Progenitor cell of endocrine pancreas (in vitro differentiated cells): ENCODE measurements around the gene MAPK12. TPM values are rescaled to one million over a fixed set of nuclear protein-coding genes. Genes with fewer than 3 reads are reported as not detected.

Experiments used
- DNase-seq: peaks from one replicate; pipeline ENCODE4 v3.0.0; 2021; ENCODE audit warnings: low spot score; ENCODE audit not compliant: unreplicated experiment
- H3K27ac Mint-ChIP-seq: 2 replicates; pipeline ENCODE4 v1.8.0; 2021; ENCODE audit warnings: mild to moderate bottlenecking, moderate library complexity, mixed read lengths
- H3K27me3 Mint-ChIP-seq: 2 replicates; pipeline ENCODE4 v1.8.0; 2021; ENCODE audit warnings: mixed read lengths
- H3K36me3 Mint-ChIP-seq: 2 replicates; pipeline ENCODE4 v1.8.0; 2022; ENCODE audit warnings: mixed read lengths; ENCODE audit not compliant: insufficient read depth
- H3K4me1 Mint-ChIP-seq: 2 replicates; pipeline ENCODE4 v1.8.0; 2021; ENCODE audit warnings: low read depth, mixed read lengths
- H3K4me3 Mint-ChIP-seq: 2 replicates; pipeline ENCODE4 v1.8.0; 2021; ENCODE audit warnings: low read depth, mild to moderate bottlenecking, moderate library complexity, mixed read lengths
- H3K9me3 Mint-ChIP-seq: 2 replicates; pipeline ENCODE4 v1.8.0; 2021; ENCODE audit warnings: low read depth, mixed read lengths
- total RNA-seq: library from RNA; stranded (reverse); gene quantifications from 2 replicates; pipeline ENCODE4 v1.2.1, GENCODE V29; 2021
- TF ChIP-seq, protein P1 (sequence below): fragments of 200-600 bp; sonication (generic); IDR thresholded peaks from one replicate; pipeline ENCODE4 v1.5.0; 2021; ENCODE audit warnings: antibody characterized with exemption, mild to moderate bottlenecking; ENCODE audit not compliant: unreplicated experiment

MAPK12 gene
- total RNA-seq, 1 donor from 2014 or later, result 53.7 TPM

DNA sequence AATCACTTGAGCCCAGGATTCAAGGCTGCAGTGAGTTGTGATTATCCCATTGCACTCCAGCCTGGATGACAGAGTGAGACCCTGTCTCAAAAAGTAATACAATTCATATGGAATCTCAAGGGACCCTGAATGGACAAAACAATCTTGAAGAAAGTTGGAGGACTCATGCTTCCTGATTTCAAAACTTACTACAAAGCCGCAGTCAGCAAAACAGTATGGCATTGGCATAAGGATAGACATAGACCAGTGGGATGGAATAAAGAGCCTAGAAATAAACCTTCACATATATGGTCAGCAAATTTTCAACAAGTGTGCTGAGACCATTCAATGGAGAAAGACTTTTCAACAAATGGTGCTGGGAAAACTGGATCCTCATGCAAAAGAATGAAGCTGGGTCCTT is 58.2 kb downstream of the MAPK12 start:
- no peak for DNase-seq
- TF ChIP-seq, protein P1, sequence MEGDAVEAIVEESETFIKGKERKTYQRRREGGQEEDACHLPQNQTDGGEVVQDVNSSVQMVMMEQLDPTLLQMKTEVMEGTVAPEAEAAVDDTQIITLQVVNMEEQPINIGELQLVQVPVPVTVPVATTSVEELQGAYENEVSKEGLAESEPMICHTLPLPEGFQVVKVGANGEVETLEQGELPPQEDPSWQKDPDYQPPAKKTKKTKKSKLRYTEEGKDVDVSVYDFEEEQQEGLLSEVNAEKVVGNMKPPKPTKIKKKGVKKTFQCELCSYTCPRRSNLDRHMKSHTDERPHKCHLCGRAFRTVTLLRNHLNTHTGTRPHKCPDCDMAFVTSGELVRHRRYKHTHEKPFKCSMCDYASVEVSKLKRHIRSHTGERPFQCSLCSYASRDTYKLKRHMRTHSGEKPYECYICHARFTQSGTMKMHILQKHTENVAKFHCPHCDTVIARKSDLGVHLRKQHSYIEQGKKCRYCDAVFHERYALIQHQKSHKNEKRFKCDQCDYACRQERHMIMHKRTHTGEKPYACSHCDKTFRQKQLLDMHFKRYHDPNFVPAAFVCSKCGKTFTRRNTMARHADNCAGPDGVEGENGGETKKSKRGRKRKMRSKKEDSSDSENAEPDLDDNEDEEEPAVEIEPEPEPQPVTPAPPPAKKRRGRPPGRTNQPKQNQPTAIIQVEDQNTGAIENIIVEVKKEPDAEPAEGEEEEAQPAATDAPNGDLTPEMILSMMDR, result no peak
- H3K27ac Mint-ChIP-seq, result no peak overlapping the region
- no peak overlapping the region for H3K4me3 Mint-ChIP-seq
- peaks cover 8% of the 10 kb centered on the region for H3K4me1 Mint-ChIP-seq
- H3K27me3 Mint-ChIP-seq, result no peaks in the 10 kb centered on the region
- no peaks in the 10 kb centered on the region for H3K9me3 Mint-ChIP-seq
- H3K36me3 Mint-ChIP-seq, result peaks cover 15% of the 10 kb centered on the region

Other genes starting within 250 kb of the MAPK12 start
- 0.10 TPM in 1 of 2 replicates, not detected in the other for gene IL17REL, start 248.9 kb downstream of the MAPK12 start, total RNA-seq
- not detected in 2 replicates for gene TTLL8, start 203.4 kb downstream of the MAPK12 start, total RNA-seq
- not detected in 2 replicates for gene MLC1, start 176.3 kb downstream of the MAPK12 start, total RNA-seq
- gene MOV10L1, start 171.7 kb downstream of the MAPK12 start, total RNA-seq, result 0.22 TPM in 1 of 2 replicates, not detected in the other
- 6.2 and 6.3 TPM in 2 replicates for gene PANX2, start 91.0 kb downstream of the MAPK12 start, total RNA-seq
- 39.4 and 42.1 TPM in 2 replicates for gene TRABD, start 75.8 kb downstream of the MAPK12 start, total RNA-seq
- gene SELENOO, start 60.7 kb downstream of the MAPK12 start, total RNA-seq, result 24.3 and 24.7 TPM in 2 replicates
- 62.0 and 70.9 TPM in 2 replicates for gene TUBGCP6, start 16.7 kb downstream of the MAPK12 start, total RNA-seq
- gene HDAC10, start 10.4 kb downstream of the MAPK12 start, total RNA-seq, result 73.8 and 81.5 TPM in 2 replicates
- 2.3 and 2.7 TPM in 2 replicates for gene MAPK11, start 8.7 kb upstream of the MAPK12 start, total RNA-seq
- 178 and 182 TPM in 2 replicates for gene PLXNB2, start 46.0 kb upstream of the MAPK12 start, total RNA-seq
- 35.1 and 36.4 TPM in 2 replicates for gene DENND6B, start 65.3 kb upstream of the MAPK12 start, total RNA-seq
- gene PPP6R2, start 81.6 kb upstream of the MAPK12 start, total RNA-seq, result 85.7 and 87.9 TPM in 2 replicates
- gene SBF1, start 213.4 kb upstream of the MAPK12 start, total RNA-seq, result 86.3 and 96.5 TPM in 2 replicates
- 2.9 and 3.2 TPM in 2 replicates for gene ADM2, start 219.9 kb upstream of the MAPK12 start, total RNA-seq
- 0.69 and 0.98 TPM in 2 replicates for gene MIOX, start 225.2 kb upstream of the MAPK12 start, total RNA-seq
- 59.0 and 65.5 TPM in 2 replicates for gene LMF2, start 246.0 kb upstream of the MAPK12 start, total RNA-seq
- 61.6 and 66.5 TPM in 2 replicates for gene NCAPH2, start 246.5 kb upstream of the MAPK12 start, total RNA-seq